MCF 10A (cell line): ENCODE data around the gene SLC9A8. TPM values are rescaled to one million over a fixed set of nuclear protein-coding genes. Genes with fewer than 3 reads are reported as not detected.

Experiments
- BruUV-seq: library from RNA; stranded (reverse); fragments of 400-500 nt; replicated peaks from 2 replicates; lab custom pipeline; 2021; lab: Mats Ljungman, UMichigan
- CTCF ChIA-PET: fragments of 300-600 bp; sonication (Branson Sonifier 250); formaldehyde crosslinking; extraction: SDS; loops from one replicate; lab custom pipeline; 2021; ENCODE audit warnings: antibody characterized with exemption, inconsistent platforms; lab: Yijun Ruan, JAX
- POLR2A ChIA-PET: fragments of 300-600, 350-650 bp; sonication (Branson Sonifier 250); formaldehyde crosslinking; extraction: SDS; loops from one replicate; lab custom pipeline; 2020; ENCODE audit warnings: antibody characterized with exemption, inconsistent platforms; lab: Yijun Ruan, JAX
- DNase-seq: peaks from one replicate; pipeline ENCODE4 v3.0.0-alpha.2; 2018; ENCODE audit not compliant: unreplicated experiment
- H3K27ac Mint-ChIP-seq: one replicate; pipeline ENCODE4 v1.8.0; 2022; ENCODE audit warnings: mild to moderate bottlenecking, low read depth, mixed read lengths; ENCODE audit not compliant: unreplicated experiment
- H3K27me3 Mint-ChIP-seq: one replicate; pipeline ENCODE4 v1.8.0; 2022; ENCODE audit warnings: mixed read lengths; ENCODE audit not compliant: insufficient read depth, unreplicated experiment
- H3K36me3 Mint-ChIP-seq: one replicate; pipeline ENCODE4 v1.8.0; 2022; ENCODE audit warnings: mild to moderate bottlenecking, moderate library complexity, mixed read lengths; ENCODE audit not compliant: insufficient read depth, unreplicated experiment
- H3K4me1 Mint-ChIP-seq: one replicate; pipeline ENCODE4 v1.8.0; 2022; ENCODE audit warnings: mixed read lengths; ENCODE audit not compliant: insufficient read depth, unreplicated experiment
- H3K4me3 Mint-ChIP-seq: one replicate; pipeline ENCODE4 v1.8.0; 2022; ENCODE audit warnings: mild to moderate bottlenecking, moderate library complexity, mixed read lengths; ENCODE audit not compliant: unreplicated experiment
- H3K9me3 Mint-ChIP-seq: one replicate; pipeline ENCODE4 v1.8.0; 2022; ENCODE audit warnings: mixed read lengths; ENCODE audit not compliant: unreplicated experiment
- CTCF ChIP-seq: fragments of 200-600 bp; IDR thresholded peaks from one replicate; pipeline ENCODE4 v1.8.0; 2022; ENCODE audit warnings: antibody characterized with exemption, mild to moderate bottlenecking; ENCODE audit not compliant: unreplicated experiment
- intact Hi-C: fragments of 100-400 bp; cut with micrococcal nuclease; formaldehyde crosslinking; loops from 2 replicates; pipeline ENCODE4 v1.14.1; 2022
- total RNA-seq: library from RNA; stranded (reverse); gene quantifications from 2 replicates; pipeline ENCODE4 v1.2.3, GENCODE V29; 2022

The SLC9A8 gene
- total RNA-seq, 1 experiment from 2014 or later: 14.6 TPM

DNA sequence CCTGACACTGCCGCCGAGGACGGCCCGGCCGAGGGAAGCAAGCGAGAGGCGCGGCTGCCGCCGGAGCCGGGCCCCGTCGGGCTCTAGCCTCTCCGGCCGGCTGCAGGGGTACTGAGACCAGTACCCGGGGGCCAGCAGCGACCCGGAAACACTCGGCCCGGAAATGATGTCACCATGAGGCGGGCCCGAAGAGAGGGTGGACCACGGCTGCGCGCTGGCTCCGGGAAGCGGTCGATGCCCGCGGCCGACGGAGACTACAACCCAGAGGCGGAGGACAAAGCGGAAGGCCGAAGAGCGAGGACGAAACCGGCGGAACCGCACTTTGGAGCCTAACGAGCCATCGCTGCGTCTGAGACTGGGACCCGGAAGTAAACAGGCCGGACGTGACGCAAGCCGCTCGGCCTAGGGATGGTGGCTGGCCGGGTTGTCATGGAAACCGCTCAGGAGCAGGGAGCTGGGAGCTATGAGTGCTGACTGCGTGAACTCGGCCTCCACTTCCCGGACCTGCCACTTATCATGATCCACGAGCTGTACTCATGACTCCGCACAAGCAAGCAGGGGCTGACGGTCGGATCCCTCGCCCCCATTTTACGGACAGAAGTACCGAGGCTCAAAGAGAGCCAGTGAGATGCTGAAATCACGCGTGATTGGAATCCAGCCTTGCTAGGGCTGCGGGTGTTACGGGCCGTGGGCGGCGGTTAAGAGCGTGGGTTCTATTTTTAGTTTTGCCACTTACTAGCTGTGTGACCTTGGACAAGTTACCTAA, 102.9 kb downstream of the SLC9A8 start, which contains the start of gene SPATA2:
Gene SPATA2 (minus strand): TSS at position 150 of the 766 bp plus-strand sequence. CDS start 7,039 bp downstream, outside the sequence.
- H3K4me3 Mint-ChIP-seq: peak within 1 kb of the TSS; percentile 90
- POLR2A ChIA-PET: interaction anchor here (0.6 to 7.9 kb wide), 35 partner anchors 9 to 728 kb away, joined by 3 to 146 read pairs (median 4); partner anchors contain the start of genes B4GALT5, RNF114, SLC9A8 and UBE2V1
- no peak for TF ChIP-seq CTCF
- DNase-seq: peak; percentile 93
- CTCF ChIA-PET: interaction anchor here (0.6 to 2.7 kb wide), 14 partner anchors 13 to 550 kb away, joined by 3 to 15 read pairs (median 4); partner anchors contain the start of gene RNF114
- BruUV-seq: TSS peak; percentile 74
- H3K27me3 Mint-ChIP-seq: no peaks in the 10 kb centered on the region
- H3K9me3 Mint-ChIP-seq: no peaks in the 10 kb centered on the region
- H3K4me1 Mint-ChIP-seq: peaks cover 18% of the 10 kb centered on the region
- intact Hi-C loops: no loop called here
- H3K36me3 Mint-ChIP-seq: peaks cover 13% of the 10 kb centered on the region
- H3K27ac Mint-ChIP-seq: peak within 1 kb of the TSS; percentile 99

DNA sequence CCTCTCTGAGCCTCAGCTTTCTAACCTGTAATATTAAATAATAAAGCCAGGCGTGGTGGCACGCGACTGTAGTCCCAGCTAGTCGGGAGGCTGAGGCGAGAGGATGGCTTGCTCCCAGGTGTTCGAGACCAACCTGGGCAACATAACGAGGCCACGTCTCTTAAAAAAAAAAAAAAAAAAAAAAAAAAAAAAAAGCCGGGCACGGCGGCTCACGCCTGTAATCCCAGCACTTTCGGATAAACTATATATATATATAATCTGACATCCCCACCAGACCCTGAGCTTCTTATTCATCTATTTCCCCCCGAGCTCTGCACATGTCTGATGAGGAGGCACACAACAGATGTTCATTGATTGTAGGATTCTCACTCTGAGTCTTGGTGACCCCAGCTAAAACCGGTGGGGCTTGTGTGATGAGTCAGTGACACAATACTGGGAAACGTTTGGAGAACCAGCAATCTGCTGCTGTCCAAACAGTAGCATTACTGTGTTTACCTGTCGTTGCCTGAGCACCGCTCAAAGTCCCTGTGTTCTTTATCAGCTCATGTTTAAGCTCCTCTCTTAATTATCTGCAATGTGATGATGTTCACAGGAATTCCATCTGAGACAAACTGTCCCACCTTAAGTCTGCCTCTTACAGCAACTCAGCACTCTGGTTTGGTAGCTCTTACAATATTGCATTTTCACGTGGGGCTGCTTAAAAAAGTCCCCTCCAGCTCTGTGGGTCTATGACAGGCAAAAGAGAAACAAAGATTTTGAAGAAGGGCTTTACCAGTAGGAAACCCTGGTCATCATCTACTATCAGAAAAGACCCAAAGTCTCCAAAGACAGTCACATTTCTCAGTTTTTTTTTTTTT, 103.7 kb downstream of the SLC9A8 start:
- no peaks in the 10 kb centered on the region for H3K27me3 Mint-ChIP-seq
- peak; percentile 50 for DNase-seq

GRCh38 chr20:49918446-49918845, 105.8 kb downstream of the SLC9A8 start:
- no peak overlapping the region for H3K27ac Mint-ChIP-seq
- POLR2A ChIA-PET: interaction anchor here (2.8 to 7.9 kb wide), 2 partner anchors 13 to 18 kb away, joined by 12 to 146 read pairs; partner anchors contain the start of gene RNF114
- intact Hi-C loops: no loop called here

More for the DNA sequence above, 103.7 kb downstream of the SLC9A8 start:
- peaks cover 18% of the 10 kb centered on the region for H3K4me1 Mint-ChIP-seq
- H3K36me3 Mint-ChIP-seq: peaks cover 9% of the 10 kb centered on the region
- POLR2A ChIA-PET: interaction anchor here (0.6 to 7.9 kb wide), 33 partner anchors 9 to 638 kb away, joined by 3 to 146 read pairs (median 4); partner anchors contain the start of genes B4GALT5, RNF114, SLC9A8 and UBE2V1
- H3K27ac Mint-ChIP-seq: peak overlapping the region; percentile 99
- BruUV-seq: no TSS peak
- no peaks in the 10 kb centered on the region for H3K9me3 Mint-ChIP-seq
- TF ChIP-seq CTCF: no peak
- intact Hi-C loops: no loop called here
- peak overlapping the region; percentile 90 for H3K4me3 Mint-ChIP-seq
- CTCF ChIA-PET: interaction anchor here (0.6 to 2.7 kb wide), 11 partner anchors 12 to 376 kb away, joined by 3 to 15 read pairs (median 4); partner anchors contain the start of gene RNF114

More at GRCh38 chr20:49918446-49918845, 105.8 kb downstream of the SLC9A8 start:
- CTCF ChIA-PET: interaction anchor here (1.5 kb wide), 1 partner anchor 72 kb away, joined by 3 read pairs; no protein-coding TSS in a partner anchor
- no TSS peak for BruUV-seq
- no peak for TF ChIP-seq CTCF
- Mint-ChIP-seq H3K4me3 (no peak overlapping the region), H3K9me3 (no peaks in the 10 kb centered on the region), H3K4me1 (peaks cover 18% of the 10 kb centered on the region), H3K36me3 (no peaks in the 10 kb centered on the region), H3K27me3 (no peaks in the 10 kb centered on the region)
- DNase-seq: no peak
